Measurements from ENCODE around the gene TSHZ3.

TSHZ3 gene

GRCh38 chr19:31349160-31349881, at the start of gene TSHZ3:
Gene TSHZ3, minus strand, starts transcription at chr19:31349436. Its CDS starts 217 bp downstream, at chr19:31349219.
- DNase-seq (ENCODE audit: low spot score): no peak

GRCh38 chr19:31397308-31397707, 48.1 kb upstream of the TSHZ3 start:
- no peak for DNase-seq (ENCODE audit: low spot score)

GRCh38 chr19:31392464-31392863, 43.2 kb upstream of the TSHZ3 start:
- DNase-seq (ENCODE audit: low spot score): no peak

GRCh38 chr19:31391518-31391917, 42.3 kb upstream of the TSHZ3 start:
- no peak for DNase-seq (ENCODE audit: low spot score)

- DNase-seq (ENCODE audit: low spot score): no peak
Measured at GRCh38 chr19:31390711-31391110, 41.5 kb upstream of the TSHZ3 start.

- no peak for DNase-seq (ENCODE audit: low spot score)
Measured at GRCh38 chr19:31389874-31390273, 40.6 kb upstream of the TSHZ3 start.

GRCh38 chr19:31387717-31388301, 38.6 kb upstream of the TSHZ3 start:
- no peak for DNase-seq (ENCODE audit: low spot score)

- no peak for DNase-seq (ENCODE audit: low spot score)
Measured at GRCh38 chr19:31386806-31387205, 37.6 kb upstream of the TSHZ3 start.

GRCh38 chr19:31385744-31386143, 36.5 kb upstream of the TSHZ3 start:
- DNase-seq (ENCODE audit: low spot score): no peak

- DNase-seq (ENCODE audit: low spot score): no peak
Measured at GRCh38 chr19:31383553-31383952, 34.3 kb upstream of the TSHZ3 start.

- no peak for DNase-seq (ENCODE audit: low spot score)
Measured at GRCh38 chr19:31380854-31381253, 31.6 kb upstream of the TSHZ3 start.

- DNase-seq (ENCODE audit: low spot score): no peak
Measured at GRCh38 chr19:31378404-31378803, 29.2 kb upstream of the TSHZ3 start.

- DNase-seq (ENCODE audit: low spot score): no peak
Measured at GRCh38 chr19:31377736-31378135, 28.5 kb upstream of the TSHZ3 start.

GRCh38 chr19:31372246-31372781, 23.1 kb upstream of the TSHZ3 start:
- DNase-seq (ENCODE audit: low spot score): no peak

GRCh38 chr19:31370216-31370615, 21.0 kb upstream of the TSHZ3 start:
- DNase-seq (ENCODE audit: low spot score): no peak

- DNase-seq (ENCODE audit: low spot score): no peak
Measured at GRCh38 chr19:31364963-31365362, 15.7 kb upstream of the TSHZ3 start.

GRCh38 chr19:31361728-31362127, 12.5 kb upstream of the TSHZ3 start:
- no peak for DNase-seq (ENCODE audit: low spot score)

GRCh38 chr19:31357315-31357673, 8.1 kb upstream of the TSHZ3 start:
- no peak for DNase-seq (ENCODE audit: low spot score)

GRCh38 chr19:31356587-31357314, 7.5 kb upstream of the TSHZ3 start:
- peak; percentile 63 for DNase-seq (ENCODE audit: low spot score)

GRCh38 chr19:31355665-31356289, 6.5 kb upstream of the TSHZ3 start:
- DNase-seq (ENCODE audit: low spot score): no peak

GRCh38 chr19:31354799-31355664, 5.8 kb upstream of the TSHZ3 start:
- no peak for DNase-seq (ENCODE audit: low spot score)

GRCh38 chr19:31354316-31354715, 5.1 kb upstream of the TSHZ3 start:
- DNase-seq (ENCODE audit: low spot score): no peak
